ENCODE results near the gene ZFP36L2. TPM values are rescaled to one million over a fixed set of nuclear protein-coding genes. Genes with fewer than 3 reads are reported as not detected.

The ZFP36L2 gene
- total and polyA plus RNA-seq, 12 donors, result 26.8 to 69.6 (median 42.3) TPM

DNA sequence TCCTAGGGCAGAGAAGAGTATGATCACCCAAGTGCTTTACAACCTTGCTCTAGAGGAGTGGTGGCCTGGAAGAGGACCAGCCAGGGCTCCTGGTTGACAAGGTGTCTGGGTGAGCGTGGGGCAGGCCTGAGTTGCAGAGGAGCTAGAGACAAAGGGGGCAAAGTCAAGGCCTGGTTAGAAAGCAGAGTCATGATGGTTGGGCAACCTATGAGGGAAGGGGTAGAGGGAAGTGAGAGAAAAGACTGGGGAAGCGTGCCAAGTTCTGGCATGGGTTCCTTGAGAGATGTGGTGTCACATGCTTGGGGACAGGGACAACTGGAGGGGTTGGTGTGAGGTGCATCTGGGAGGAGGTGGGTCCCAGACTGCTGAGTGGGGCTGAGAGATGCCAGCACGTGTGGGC is 13.5 kb downstream of the ZFP36L2 start:
- 90% methylated on average over 3 of the region's 3 CpGs for WGBS, 2 donors
- H3K36me3 ChIP-seq, result no peaks in the 10 kb centered on the region
- H3K4me3 ChIP-seq, result no peak overlapping the region
- TF ChIP-seq, protein P1, sequence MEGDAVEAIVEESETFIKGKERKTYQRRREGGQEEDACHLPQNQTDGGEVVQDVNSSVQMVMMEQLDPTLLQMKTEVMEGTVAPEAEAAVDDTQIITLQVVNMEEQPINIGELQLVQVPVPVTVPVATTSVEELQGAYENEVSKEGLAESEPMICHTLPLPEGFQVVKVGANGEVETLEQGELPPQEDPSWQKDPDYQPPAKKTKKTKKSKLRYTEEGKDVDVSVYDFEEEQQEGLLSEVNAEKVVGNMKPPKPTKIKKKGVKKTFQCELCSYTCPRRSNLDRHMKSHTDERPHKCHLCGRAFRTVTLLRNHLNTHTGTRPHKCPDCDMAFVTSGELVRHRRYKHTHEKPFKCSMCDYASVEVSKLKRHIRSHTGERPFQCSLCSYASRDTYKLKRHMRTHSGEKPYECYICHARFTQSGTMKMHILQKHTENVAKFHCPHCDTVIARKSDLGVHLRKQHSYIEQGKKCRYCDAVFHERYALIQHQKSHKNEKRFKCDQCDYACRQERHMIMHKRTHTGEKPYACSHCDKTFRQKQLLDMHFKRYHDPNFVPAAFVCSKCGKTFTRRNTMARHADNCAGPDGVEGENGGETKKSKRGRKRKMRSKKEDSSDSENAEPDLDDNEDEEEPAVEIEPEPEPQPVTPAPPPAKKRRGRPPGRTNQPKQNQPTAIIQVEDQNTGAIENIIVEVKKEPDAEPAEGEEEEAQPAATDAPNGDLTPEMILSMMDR (IDR thresholded peaks at IDR 0.05), result no peak
- no peaks in the 10 kb centered on the region for H3K9me3 ChIP-seq
- peaks cover under 1 to 57% (median 26%) of the 10 kb centered on the region in 9 donors for H3K4me1 ChIP-seq
- intact Hi-C loops (cut with DNase I), result loop anchor here in 2 of 10 donors (5.0 to 10.0 kb wide), 2 partner anchors 36 to 58 kb away; no protein-coding TSS in a partner anchor
- peak overlapping the region in 4 of 10 donors; percentile 12 to 87 (median 30) for H3K27ac ChIP-seq
- no peaks in the 10 kb centered on the region for H3K27me3 ChIP-seq
- DNase-seq (peak; percentile 8 to 60), ATAC-seq (peak in 6 of 8 donors; percentile 24 to 47 (median 40))

DNA sequence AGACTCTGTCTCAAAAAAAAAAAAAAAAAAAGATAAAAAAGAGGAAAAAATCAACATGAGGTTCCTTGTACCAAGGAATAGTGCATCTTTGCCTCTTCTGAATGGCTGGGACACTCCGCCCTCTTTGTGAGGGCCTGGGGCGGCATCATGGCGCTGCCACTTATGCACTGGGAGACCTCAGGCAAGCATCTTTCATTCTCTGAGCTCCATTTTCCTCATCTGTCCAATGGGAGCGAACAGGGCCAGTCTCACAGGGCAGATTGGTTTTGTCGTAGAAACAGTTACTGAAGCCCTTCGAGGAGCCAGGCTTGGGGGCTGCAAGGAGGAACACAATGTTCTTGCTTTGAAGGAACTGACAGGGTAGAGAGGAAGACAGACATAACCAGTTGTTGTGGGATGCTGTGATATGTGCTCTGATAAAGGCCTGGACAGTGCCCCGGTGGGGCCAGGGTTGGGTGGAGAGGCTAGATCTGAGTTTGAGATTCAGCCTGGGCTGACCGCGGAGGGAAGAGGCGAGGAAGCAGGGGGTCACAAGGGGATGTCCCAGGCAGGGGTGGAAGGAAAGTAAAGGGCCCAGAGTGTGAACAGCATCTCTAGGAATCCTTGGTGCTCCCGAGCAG is 14.1 kb downstream of the ZFP36L2 start:
- H3K9me3 ChIP-seq, result no peaks in the 10 kb centered on the region
- ATAC-seq, result peak in 1 of 8 donors; percentile 28
- DNase-seq, result no peak
- peaks cover 0 to 51% (median 20%) of the 10 kb centered on the region in 9 donors for H3K4me1 ChIP-seq
- H3K27ac ChIP-seq, result peak overlapping the region in 4 of 10 donors; percentile 12 to 87 (median 30)
- H3K4me3 ChIP-seq, result no peak overlapping the region
- WGBS, 2 donors, result 88 to 96% methylated on average over 11 of the region's 11 CpGs
- TF ChIP-seq, protein P1 (IDR thresholded peaks at IDR 0.05), result no peak
- no peaks in the 10 kb centered on the region for H3K36me3 ChIP-seq
- no peaks in the 10 kb centered on the region for H3K27me3 ChIP-seq
- intact Hi-C loops (cut with DNase I), result loop anchor here in 2 of 10 donors (5.0 to 10.0 kb wide), 2 partner anchors 35 to 58 kb away; no protein-coding TSS in a partner anchor

DNA sequence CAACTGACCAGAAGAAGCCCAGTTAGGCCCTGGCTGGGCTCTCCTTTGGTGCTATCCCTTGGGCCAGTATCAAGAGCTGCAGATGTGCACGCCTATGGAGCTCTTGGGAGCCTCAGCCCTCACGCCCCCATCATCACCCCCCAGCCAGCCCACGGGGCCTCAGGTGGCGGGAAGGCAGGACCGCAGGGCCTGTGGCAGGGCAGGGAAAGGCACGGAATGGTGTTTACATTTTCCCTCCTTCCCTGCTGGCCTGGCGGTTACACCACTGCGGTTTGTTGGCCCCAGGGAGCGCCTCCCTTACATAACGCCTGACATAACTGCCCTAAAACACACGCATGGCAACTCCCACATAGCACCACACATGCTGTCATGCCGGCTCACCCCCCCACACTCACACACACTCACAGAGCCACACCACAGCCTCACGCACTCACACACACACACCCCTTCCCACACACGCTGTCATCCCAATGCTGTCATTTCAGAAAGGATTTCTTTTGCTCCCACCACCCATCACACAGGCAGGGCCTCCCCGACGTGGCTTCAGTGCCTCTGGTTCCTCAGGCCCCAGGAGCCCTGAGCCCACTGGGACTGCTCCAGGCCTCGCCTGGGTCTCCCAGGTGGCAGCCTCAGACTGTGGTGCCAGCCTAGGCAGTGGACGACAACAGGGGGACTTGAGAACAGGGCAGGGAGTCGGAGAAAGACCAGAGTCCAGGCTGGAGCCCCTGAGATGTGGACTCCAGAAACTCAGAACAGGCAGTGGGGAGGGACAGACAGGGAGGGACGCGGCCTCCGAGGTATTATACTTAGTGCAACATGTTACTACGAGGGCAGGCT is 15.7 kb downstream of the ZFP36L2 start:
- ATAC-seq (peak; percentile 32 to 83 (median 67)), DNase-seq (peak in 1 of 2 donors; percentile 61)
- Histone ChIP-seq H3K9me3 (no peaks in the 10 kb centered on the region), H3K36me3 (no peaks in the 10 kb centered on the region), H3K27ac (peak overlapping the region in 5 of 10 donors; percentile 38 to 72 (median 55)), H3K27me3 (no peaks in the 10 kb centered on the region), H3K4me1 (peaks cover 0 to 49% (median 5%) of the 10 kb centered on the region in 9 donors), H3K4me3 (no peak overlapping the region)
- TF ChIP-seq, protein P1 (IDR thresholded peaks at IDR 0.05), result no peak
- intact Hi-C loops (cut with DNase I), result loop anchor here in 3 of 10 donors (1.0 to 10.0 kb wide), 3 partner anchors 33 to 56 kb away; no protein-coding TSS in a partner anchor
- WGBS, 2 donors, result 74 to 77% methylated on average over 23 of the region's 23 CpGs

DNA sequence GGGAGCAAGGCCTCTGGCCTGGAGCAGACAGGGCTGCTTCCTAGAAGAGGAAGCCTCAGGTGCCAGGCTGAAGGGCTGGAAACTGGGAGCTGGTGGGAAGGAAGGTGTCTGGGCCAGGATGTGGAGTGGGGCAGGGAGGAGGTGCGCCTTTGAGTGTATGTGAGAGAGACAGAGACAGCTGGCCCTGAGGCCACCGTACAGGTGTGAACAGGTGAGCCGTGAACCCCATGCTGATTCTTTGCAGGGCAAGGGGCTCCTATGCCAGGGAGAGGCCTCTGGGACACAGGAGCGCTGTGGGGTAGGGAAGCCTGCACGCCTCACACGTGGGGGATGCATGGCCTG is 16.3 kb downstream of the ZFP36L2 start:
- TF ChIP-seq, protein P1 (IDR thresholded peaks at IDR 0.05), result no peak
- Histone ChIP-seq H3K4me1 (peaks cover 0 to 49% (median 5%) of the 10 kb centered on the region in 9 donors), H3K36me3 (no peaks in the 10 kb centered on the region), H3K27me3 (no peaks in the 10 kb centered on the region), H3K9me3 (no peaks in the 10 kb centered on the region), H3K4me3 (no peak overlapping the region), H3K27ac (peak overlapping the region in 4 of 10 donors; percentile 0 to 72 (median 43))
- ATAC-seq (peak in 2 of 8 donors; percentile 4 to 30), DNase-seq (peak in 1 of 2 donors; percentile 10)
- 85 to 98% methylated on average over 6 of the region's 6 CpGs for WGBS, 2 donors
- intact Hi-C loops (cut with DNase I), result loop anchor here in 3 of 10 donors (1.0 to 10.0 kb wide), 3 partner anchors 33 to 55 kb away; no protein-coding TSS in a partner anchor

Data from heart right ventricle (tissue), 16 donors.